Gastroesophageal sphincter (tissue), 3 donors: ENCODE results near the gene NR4A2.

Experiments used
- POLR2A ChIP-seq, 2 donors: fragments of 450-650 bp; IDR thresholded peaks; one replicate each; pipeline ENCODE4 v1.6.1; 2017; ENCODE audit warnings: antibody characterized with exemption in 2 of 2, mild to moderate bottlenecking in 2 of 2, moderate library complexity in 1 of 2
- TF ChIP-seq, protein P1 (sequence below), 4 experiments: fragments of 200-600 bp in 2 of 4; fragments of 450-650 bp in 2 of 4; sonication (generic) in 1 of 4; IDR thresholded peaks; one replicate each; pipeline ENCODE4 v1.5.1; 2017 to 2019; ENCODE audit warnings: antibody characterized with exemption in 4 of 4, mild to moderate bottlenecking in 2 of 4, moderate library complexity in 2 of 4

DNA sequence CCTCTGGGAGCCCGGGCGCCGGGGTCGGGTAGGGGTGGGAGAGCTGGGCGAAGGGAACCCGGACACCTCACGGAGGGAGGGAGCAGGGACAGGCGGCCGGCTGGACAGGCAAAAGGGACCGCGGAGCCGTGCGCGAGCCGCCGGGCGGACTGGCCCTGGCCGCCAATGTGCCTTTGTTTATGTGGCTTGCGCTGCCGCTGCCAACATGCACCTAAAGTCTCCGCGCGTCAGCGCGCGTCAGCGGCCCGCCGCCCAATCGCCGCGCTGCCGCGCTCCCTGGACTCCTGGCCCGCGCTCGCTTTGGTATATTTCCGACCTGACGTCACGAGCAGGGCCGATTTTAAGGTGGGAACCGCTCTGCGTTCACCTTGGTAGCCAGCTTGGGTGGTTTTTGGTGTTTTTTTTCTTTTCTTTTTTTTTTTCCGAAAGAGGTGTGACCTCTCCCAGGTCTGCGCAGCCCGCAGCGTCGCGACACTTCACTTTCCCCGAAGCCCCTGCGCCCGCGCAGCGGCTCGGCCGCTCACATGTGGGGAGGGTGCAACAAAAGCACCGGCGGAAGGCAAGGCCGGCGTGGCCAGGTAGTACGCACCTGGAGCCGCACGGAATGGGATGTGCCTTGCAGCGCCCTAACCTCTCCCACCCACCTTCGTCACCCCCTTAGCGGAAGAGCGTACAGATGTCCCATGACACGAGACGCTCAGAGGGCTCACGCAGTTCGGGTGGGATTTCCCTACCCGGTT is at the start of gene NR4A2:
- TF ChIP-seq, protein P1, sequence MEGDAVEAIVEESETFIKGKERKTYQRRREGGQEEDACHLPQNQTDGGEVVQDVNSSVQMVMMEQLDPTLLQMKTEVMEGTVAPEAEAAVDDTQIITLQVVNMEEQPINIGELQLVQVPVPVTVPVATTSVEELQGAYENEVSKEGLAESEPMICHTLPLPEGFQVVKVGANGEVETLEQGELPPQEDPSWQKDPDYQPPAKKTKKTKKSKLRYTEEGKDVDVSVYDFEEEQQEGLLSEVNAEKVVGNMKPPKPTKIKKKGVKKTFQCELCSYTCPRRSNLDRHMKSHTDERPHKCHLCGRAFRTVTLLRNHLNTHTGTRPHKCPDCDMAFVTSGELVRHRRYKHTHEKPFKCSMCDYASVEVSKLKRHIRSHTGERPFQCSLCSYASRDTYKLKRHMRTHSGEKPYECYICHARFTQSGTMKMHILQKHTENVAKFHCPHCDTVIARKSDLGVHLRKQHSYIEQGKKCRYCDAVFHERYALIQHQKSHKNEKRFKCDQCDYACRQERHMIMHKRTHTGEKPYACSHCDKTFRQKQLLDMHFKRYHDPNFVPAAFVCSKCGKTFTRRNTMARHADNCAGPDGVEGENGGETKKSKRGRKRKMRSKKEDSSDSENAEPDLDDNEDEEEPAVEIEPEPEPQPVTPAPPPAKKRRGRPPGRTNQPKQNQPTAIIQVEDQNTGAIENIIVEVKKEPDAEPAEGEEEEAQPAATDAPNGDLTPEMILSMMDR (IDR thresholded peaks at IDR 0.05): peak in 1 of 4 experiments; percentile 13
- TF ChIP-seq POLR2A (IDR thresholded peaks at IDR 0.05): peak; percentile 94 to 95
